ENCODE data around the gene PHF20. TPM values are rescaled to one million over a fixed set of nuclear protein-coding genes. Genes with fewer than 3 reads are reported as not detected.
A peak's percentile ranks its signal among the peaks of the same experiment; 100 is the strongest.
"Not testable (repeated sequence)": the region's sequence is repeated elsewhere in the genome, so short reads cannot be mapped to it uniquely, and the experiment has no call there.

The PHF20 gene
- total RNA-seq, 1 experiment from 2014 or later = 22.7 TPM

DNA sequence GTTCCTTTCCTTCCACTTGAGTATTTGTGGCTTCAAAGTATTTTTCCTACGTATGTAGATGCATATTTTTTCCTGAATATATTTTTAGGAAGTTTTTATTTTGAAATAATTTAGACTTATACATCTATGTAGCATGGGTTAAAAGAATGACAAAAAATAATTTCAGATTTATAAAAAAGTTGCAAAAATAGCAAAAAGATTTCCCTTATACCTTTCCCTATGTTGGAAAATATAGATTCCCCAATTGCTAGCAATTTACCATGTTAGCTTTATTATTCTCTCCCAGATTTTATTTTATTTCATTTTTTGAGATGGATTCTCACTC is 112.7 kb downstream of the PHF20 start:
- DNase-seq (ENCODE audit: low read depth) = no peak

- DNase-seq (ENCODE audit: low read depth) = no peak
These were observed 113.4 kb downstream of the PHF20 start for GRCh38 chr20:35885212-35885611.

- DNase-seq (ENCODE audit: low read depth) = no peak
These were observed 114.7 kb downstream of the PHF20 start for GRCh38 chr20:35886537-35886936.

- DNase-seq (ENCODE audit: low read depth) = no peak
These were observed 115.7 kb downstream of the PHF20 start for GRCh38 chr20:35887393-35888064.

DNA sequence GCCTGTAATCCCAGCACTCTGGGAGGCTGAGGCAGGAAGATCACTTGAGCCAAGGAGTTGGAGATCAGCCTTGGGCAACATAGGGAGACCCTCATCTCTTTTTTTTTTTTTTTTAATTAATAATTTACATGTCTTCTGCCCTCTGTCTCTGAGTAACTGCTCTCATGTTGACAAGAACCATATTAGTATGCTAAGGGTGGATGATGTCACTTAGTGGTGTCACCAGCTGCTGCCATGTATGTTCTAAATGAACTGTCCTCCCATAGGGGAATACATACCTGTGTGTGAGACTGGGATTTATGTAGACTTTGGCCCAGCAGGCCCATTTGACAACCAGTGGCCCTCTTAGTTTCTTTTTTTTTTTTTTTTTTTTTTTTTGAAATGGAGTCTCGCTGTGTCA is 116.8 kb downstream of the PHF20 start:
- no peak for DNase-seq (ENCODE audit: low read depth)

DNA sequence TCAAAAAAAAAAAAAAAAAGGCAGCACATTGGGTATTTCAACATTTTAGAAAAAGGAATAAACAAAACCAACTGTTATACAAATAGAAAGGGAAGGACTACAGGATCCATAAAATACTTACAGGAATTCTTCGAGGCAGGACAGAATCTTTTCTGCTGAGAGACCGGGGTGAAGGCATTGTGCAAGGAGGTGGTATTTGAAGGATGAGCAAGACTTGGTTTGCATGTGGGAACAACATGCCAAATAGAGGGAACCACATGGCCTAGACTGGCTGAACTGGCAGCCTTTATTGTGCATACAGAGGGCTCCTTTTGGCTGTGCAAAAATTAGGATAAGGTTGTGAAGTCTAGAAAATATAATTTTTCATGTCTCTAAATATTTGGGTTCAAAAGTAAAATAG is 119.6 kb downstream of the PHF20 start:
- peak; percentile 19 for DNase-seq (ENCODE audit: low read depth)

DNA sequence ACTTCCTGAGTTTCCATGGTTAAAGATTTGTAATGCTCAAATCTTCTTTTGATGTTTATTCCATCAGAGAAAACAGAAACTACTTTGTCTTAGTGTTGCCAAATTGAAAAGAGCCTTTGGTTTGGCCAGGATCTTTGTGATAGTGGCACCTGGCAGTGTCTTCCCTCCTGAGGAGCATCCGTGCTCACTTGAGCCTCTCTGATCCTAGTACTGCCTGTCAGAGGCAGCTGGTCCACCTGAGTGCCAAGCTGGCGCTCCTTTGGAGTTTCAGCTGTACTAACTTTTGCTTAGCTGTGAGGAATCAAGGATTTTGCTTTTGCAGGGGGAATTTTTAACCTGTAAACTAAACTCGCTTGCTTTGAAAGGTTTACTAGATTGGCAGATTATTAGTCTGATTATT is 121.1 kb downstream of the PHF20 start:
- DNase-seq (ENCODE audit: low read depth) = no peak

- DNase-seq (ENCODE audit: low read depth) = no peak
These were observed 122.1 kb downstream of the PHF20 start for GRCh38 chr20:35893942-35894341.

GRCh38 chr20:35895516-35895915 is 123.7 kb downstream of the PHF20 start:
- not testable (repeated sequence) for DNase-seq (ENCODE audit: low read depth)

GRCh38 chr20:35899064-35899463 is 127.2 kb downstream of the PHF20 start:
- no peak for DNase-seq (ENCODE audit: low read depth)

DNA sequence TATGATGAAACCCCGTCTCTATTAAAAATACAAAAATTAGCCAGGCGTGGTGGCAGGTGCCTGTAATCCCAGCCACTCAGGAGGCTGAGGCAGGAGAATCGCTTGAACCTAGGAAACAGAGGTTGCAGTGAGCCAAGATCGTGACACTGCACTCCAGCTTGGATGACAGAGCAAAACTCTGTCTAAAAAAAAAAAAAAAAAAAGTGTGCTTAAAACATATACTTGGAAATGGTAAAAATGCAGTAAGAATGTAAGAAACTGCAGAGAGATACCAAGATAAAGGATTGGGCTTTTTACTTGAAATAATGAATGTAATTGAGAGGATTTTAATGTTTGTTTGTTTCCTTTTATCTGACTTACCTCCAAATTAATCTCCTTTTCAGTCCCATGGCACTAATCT is 129.4 kb downstream of the PHF20 start:
- not testable (repeated sequence) for DNase-seq (ENCODE audit: low read depth)

GRCh38 chr20:35901678-35902544 is 130.1 kb downstream of the PHF20 start:
- peak; percentile 98 for DNase-seq (ENCODE audit: low read depth)

GRCh38 chr20:35902545-35902941 is 130.7 kb downstream of the PHF20 start:
- DNase-seq (ENCODE audit: low read depth) = no peak

- no peak for DNase-seq (ENCODE audit: low read depth)
These were observed 132.0 kb downstream of the PHF20 start for GRCh38 chr20:35903843-35904242.

- DNase-seq (ENCODE audit: low read depth) = no peak
These were observed 133.3 kb downstream of the PHF20 start for GRCh38 chr20:35904982-35905663.

DNA sequence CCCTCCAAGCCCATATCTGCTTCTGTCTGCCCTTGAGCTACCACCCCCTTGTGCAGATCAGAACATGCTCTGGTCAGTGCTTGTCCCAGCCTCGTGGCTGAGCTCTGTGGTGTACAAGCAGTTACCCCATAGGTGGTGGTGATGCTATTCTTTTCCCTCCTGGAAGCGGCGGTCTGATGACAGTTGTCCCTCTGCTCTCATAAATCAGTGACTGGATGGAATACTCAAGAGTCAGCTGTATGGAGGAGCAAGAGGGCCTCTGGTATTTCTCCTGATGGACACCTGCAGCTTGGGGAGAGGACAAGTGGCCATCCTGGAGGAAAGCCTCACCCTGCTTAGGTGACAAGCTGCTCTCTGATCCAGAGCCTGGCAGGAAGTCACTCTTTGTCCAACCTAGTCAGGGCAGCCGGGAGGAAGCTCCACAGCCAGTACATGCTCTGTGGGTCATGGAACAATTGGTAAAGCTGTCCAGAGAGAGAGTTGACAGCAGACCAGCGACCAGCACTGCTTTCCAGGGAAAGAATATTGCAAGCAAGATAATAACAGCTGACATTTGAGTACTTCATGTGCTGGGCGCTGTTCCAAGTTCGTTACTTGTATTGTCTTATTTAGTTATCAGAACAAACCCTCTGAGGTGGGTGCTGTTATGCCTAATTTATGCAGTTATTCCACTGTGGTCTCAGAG is 135.3 kb downstream of the PHF20 start:
- no peak for DNase-seq (ENCODE audit: low read depth)

DNA sequence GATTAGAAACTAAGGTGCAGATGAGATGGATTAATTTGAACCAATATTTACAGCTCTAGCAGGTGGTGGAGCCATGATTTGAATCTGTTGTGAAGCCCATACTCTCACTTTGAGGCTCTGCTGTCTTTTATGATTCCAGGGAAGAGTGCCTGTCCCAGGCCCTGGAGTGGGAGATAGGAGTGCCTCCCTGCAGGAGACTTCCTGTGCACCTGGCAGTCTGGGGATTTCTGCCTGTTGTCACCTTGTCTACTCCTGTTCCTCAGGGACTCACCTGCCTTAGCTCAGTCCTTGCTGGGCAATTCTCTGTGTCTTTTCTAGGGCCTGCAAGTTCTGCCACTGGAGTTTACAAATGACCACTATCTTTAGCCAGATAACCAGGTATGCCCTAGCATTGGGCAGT is 136.2 kb downstream of the PHF20 start:
- DNase-seq (ENCODE audit: low read depth) = no peak

- DNase-seq (ENCODE audit: low read depth) = no peak
These were observed 137.4 kb downstream of the PHF20 start for GRCh38 chr20:35909176-35909575.

DNA sequence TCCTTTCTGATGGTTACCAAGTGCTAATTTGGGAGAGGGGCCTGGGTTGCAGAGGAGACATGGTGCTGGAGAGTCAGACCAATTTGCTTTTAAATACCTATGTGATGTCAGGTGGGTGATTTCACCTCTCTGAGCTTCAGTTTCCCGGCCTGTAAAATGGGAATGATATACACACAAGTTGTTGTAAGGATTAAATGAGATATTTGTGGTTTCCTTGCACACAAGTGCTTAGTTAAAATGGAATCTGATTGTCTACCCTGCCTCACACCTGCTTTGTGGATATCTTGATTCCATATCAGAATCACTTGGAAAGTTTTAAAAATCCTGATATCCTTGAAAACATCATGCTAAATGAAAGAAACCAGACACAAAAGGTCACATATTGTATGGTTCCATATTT is 138.0 kb downstream of the PHF20 start:
- no peak for DNase-seq (ENCODE audit: low read depth)

DNA sequence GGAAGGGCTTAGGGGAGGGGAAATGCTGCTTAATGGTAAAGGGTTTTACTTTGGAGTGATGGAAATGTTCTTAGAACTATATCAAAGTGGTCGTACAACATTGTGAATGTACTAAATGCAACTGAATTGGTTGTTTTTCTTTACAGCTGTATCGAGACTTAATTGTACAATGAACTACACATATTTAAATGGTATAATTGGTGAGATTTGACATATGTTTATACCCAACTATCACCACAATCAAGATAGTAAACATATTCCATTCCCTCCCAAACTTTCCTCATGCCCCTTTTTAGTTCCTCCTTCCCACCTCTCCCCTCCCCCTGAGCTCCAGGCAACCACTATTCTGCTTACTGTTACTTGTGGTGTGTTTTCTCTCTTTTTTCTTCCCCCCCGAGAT is 138.4 kb downstream of the PHF20 start:
- no peak for DNase-seq (ENCODE audit: low read depth)

GRCh38 chr20:35912881-35913280 is 141.1 kb downstream of the PHF20 start:
- DNase-seq (ENCODE audit: low read depth) = no peak

- no peak for DNase-seq (ENCODE audit: low read depth)
These were observed 145.3 kb downstream of the PHF20 start for GRCh38 chr20:35917077-35917476.
